PFSK-1 (cell line): ENCODE measurements around the gene SETD4.

ENCODE experiments used
- POLR2AphosphoS5 ChIP-seq: IDR thresholded peaks from 2 replicates; pipeline ENCODE4 v1.6.1; 2012; ENCODE audit warnings: low read depth, mild to moderate bottlenecking, control low read depth, low read length, moderate library complexity
- REST ChIP-seq, 2 experiments: IDR thresholded peaks; 2 replicates each; pipeline versions ENCODE4 v1.6.1 to v1.8.0; 2011 to 2012; ENCODE audit warnings: low read depth in 2 of 2, low read length in 2 of 2, control low read depth in 1 of 2, inconsistent platforms in 1 of 2, mild to moderate bottlenecking in 1 of 2, moderate library complexity in 1 of 2; ENCODE audit not compliant: insufficient read depth in 1 of 2
- SIN3A ChIP-seq: IDR thresholded peaks from 2 replicates; pipeline ENCODE4 v1.6.1; 2012; ENCODE audit warnings: mild to moderate bottlenecking, low read length, moderate library complexity, borderline replicate concordance; ENCODE audit not compliant: insufficient read depth
- TAF1 ChIP-seq: IDR thresholded peaks from 2 replicates; pipeline ENCODE4 v1.6.1; 2012; ENCODE audit warnings: low read length, control low read depth, borderline replicate concordance; ENCODE audit not compliant: insufficient read depth

DNA sequence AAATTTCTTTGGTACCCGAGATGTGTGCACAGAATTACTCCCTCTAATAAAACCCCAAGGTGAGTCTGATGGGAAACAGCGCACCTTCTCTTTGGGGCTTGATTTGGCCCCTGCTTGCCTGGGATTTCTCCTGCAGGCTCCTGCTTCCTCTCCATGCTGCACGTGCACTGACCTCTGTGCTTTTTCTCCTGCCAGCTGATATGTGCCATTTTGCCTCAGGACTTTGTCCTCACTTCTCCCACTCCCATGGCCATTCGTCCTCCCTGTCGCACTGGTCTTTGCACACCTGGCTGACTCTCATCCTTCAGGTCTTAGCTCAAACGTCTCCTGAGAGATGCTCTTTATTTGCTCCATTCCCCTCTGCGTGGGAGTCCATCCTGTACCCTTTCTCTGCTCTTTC, 10.7 kb upstream of the SETD4 start:
- TF ChIP-seq SIN3A (no peak), REST (IDR thresholded peaks at IDR 0.05; ENCODE audit: insufficient read depth in 1 of 2, low read depth in 2 of 2, low read length in 2 of 2) (no peak), POLR2AphosphoS5 (no peak), TAF1 (no peak)
